Activated T-cell treated with anti-CD3 and anti-CD28 coated beads, Interleukin-2, amount 50 U/mL, for 4 hours (primary cell): ENCODE measurements around the gene HTR3A. TPM values are rescaled to one million over a fixed set of nuclear protein-coding genes. Genes with fewer than 3 reads are reported as not detected.

ENCODE experiments used
- ATAC-seq, 2 donors: fragments of 200-7000 bp; cut with Tn5 transposase; one replicate each; pipeline ENCODE4 v1.10.0; 2021
- DNase-seq: peaks from one replicate; pipeline ENCODE4 v3.0.0-alpha.2; 2020
- H3K27me3 Mint-ChIP-seq: one replicate; pipeline ENCODE4 v1.8.0; 2021; ENCODE audit warnings: low read depth, mixed read lengths
- H3K36me3 Mint-ChIP-seq: one replicate; pipeline ENCODE4 v1.8.0; 2022; ENCODE audit warnings: mixed read lengths; ENCODE audit not compliant: insufficient read depth
- H3K4me1 Mint-ChIP-seq: one replicate; pipeline ENCODE4 v1.8.0; 2021; ENCODE audit warnings: low read depth, mixed read lengths
- H3K4me3 Mint-ChIP-seq: one replicate; pipeline ENCODE4 v1.8.0; 2021; ENCODE audit warnings: mild to moderate bottlenecking, moderate library complexity, mixed read lengths
- H3K9me3 Mint-ChIP-seq: one replicate; pipeline ENCODE4 v1.8.0; 2021; ENCODE audit warnings: mixed read lengths
- total RNA-seq, 3 donors: library from RNA; stranded (reverse); gene quantifications; one replicate each; pipeline ENCODE4 v1.2.1, GENCODE V29; 2021

Gene HTR3A
- total RNA-seq, 3 donors from 2014 or later: not detected

DNA sequence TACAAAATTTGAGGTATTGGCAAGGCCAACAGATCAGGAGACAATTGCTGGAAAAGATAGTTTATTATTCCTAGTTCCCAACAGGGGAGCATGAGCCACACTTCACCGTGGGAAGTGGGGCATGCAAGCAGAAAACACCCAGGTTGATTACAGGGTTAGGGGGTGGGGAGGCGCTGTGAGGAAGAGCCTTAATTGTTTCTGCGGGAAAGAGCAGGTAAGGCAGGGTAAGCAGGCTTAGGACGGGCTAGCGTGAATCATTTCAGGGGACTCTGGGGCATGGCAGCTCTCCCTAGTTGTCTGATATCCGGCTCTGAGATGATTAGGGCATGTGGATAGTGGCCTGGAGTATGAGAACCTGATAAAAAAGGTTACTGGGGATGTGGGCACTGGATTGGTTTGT is 20.7 kb upstream of the HTR3A start:
- DNase-seq: no peak
- Mint-ChIP-seq H3K36me3 (no peaks in the 10 kb centered on the region), H3K4me1 (no peaks in the 10 kb centered on the region), H3K4me3 (no peak overlapping the region), H3K9me3 (no peaks in the 10 kb centered on the region), H3K27me3 (peaks cover 17% of the 10 kb centered on the region)
- no peak for ATAC-seq

DNA sequence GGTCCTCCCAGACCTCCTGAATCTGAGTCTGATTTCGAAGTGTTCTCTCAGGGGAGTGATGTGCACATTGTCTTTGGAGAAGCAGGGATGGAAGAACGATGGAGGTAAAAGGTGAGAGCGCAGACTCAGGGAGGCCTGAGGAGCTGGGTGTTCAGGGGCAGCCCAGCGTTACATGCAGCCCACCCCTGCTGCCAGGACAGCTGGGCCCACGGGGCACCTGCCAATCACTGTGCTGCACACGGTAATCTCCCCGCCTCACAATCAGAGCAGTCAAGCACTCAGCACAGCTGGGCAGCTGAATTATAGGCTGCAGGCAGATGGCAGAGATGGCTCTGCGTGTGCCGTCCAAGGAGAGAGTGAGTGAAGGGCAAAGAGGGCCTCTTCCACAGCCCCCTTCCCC is 17.9 kb upstream of the HTR3A start:
- no peak overlapping the region for H3K4me3 Mint-ChIP-seq
- H3K36me3 Mint-ChIP-seq: no peaks in the 10 kb centered on the region
- no peaks in the 10 kb centered on the region for H3K9me3 Mint-ChIP-seq
- ATAC-seq: no peak
- no peak for DNase-seq
- H3K4me1 Mint-ChIP-seq: no peaks in the 10 kb centered on the region
- H3K27me3 Mint-ChIP-seq: peaks cover 15% of the 10 kb centered on the region

DNA sequence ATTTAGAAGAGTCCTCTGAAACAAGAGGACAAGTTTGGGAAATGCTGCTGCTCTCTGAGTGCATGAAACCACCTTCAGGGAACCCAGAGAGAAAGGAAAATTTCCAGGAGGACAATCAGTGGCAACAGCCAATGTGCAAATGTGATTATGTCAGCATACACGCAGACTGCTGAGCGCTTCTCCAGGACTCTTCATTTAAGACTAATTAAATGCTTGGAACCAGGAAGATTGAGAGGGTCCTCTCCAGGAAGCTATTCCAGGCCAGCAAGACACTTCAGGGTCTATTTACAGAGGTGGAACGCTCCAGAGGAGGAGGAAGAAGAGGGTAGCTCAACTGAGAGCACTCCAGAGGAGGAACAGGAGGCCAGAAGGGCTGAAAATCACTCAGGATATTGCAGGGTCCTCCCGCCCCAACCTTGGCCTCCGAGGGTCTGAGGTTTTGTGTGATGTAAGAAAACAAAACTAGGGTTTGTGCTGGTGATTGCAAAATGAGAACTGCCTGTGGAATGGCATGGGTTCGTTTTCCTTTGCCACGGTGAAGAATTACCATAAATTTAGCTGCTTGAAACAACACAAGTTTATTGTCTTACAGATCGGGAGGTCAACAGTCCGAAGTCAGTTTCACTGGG is 14.1 kb upstream of the HTR3A start:
- Mint-ChIP-seq H3K4me3 (no peak overlapping the region), H3K36me3 (no peaks in the 10 kb centered on the region), H3K4me1 (no peaks in the 10 kb centered on the region), H3K27me3 (peaks cover 8% of the 10 kb centered on the region), H3K9me3 (no peaks in the 10 kb centered on the region)
- DNase-seq: no peak
- no peak for ATAC-seq

DNA sequence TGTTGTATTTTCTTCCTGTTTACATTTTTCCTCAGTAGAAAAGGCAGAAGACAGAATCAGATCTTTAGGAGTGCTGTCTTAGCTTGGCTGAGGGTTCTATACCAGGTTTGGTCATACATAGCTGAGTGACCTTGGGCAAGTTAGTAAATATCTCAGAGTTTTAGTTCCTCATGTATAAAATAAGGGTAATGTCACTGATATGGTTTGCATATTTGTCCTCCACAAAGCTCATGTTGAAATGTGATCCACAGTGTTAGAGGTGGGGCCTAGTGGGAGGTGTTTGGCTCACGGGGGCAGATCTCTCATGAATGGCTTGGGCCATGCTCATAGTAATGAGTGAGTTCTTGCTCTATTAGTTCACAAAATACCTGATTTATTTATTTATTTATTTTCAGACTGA is 7.5 kb upstream of the HTR3A start:
- Mint-ChIP-seq H3K27me3 (peaks cover 4% of the 10 kb centered on the region), H3K36me3 (no peaks in the 10 kb centered on the region), H3K4me3 (no peak overlapping the region), H3K9me3 (no peaks in the 10 kb centered on the region), H3K4me1 (no peaks in the 10 kb centered on the region)
- ATAC-seq (no peak), DNase-seq (no peak)

DNA sequence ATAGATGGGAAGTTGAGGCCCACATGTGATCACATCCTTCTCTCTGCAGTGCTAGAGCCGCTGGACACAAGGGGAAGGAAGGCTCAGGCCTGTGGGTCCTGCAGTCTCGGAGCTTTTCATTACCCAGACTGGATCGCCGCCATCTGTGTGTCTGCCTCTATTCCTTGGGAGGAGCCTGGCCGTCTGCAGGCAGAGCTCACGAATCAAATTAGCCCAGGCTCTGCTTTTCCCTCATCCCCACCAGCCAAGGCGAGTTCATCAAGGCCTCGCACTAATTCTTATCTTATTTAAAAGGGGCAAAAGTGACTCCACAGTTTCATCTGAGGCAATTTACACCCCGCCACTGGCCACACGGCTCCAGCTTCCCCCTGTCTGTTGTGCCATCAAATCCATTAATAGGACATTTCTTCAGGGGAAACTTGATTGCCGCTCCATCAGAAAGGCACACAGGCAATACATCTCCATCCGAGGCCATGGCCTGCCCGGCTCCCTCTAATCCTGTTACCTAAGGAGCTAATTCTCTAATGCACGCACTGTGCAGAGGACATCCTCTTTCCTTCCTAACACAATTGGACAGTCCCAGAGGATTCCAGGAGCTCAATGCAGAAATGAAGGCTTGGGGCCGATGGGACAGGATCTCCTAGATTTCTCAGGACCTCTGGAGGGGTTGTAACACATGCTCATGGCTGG is 3.3 kb upstream of the HTR3A start:
- Mint-ChIP-seq H3K27me3 (no peaks in the 10 kb centered on the region), H3K4me1 (no peaks in the 10 kb centered on the region), H3K36me3 (no peaks in the 10 kb centered on the region), H3K4me3 (no peak overlapping the region), H3K9me3 (no peaks in the 10 kb centered on the region)
- DNase-seq: no peak
- no peak for ATAC-seq

DNA sequence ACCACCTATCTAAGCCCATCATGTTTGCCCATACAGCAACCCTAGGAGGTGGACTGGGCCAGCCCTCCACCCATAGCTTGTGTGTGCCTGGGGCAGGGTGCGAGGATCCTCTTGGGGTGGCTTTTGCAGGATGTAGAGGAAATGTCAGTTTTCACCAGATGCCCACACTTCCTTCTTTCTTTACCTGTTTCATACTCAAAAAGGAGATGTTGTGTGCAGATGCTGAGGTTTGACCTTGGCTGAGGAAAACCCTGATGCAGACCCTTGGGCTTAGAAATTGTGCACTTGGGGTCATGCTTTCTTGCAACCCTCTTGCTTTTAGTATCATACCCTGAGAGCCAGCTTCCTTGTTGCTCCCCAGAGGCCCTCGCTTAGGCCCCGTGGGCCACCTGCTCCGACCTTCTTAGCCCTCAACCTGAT is 2.2 kb downstream of the HTR3A start:
- DNase-seq (no peak), ATAC-seq (no peak)
- Mint-ChIP-seq H3K9me3 (no peaks in the 10 kb centered on the region), H3K27me3 (peaks cover 4% of the 10 kb centered on the region), H3K4me1 (peaks cover 4% of the 10 kb centered on the region), H3K4me3 (no peak overlapping the region), H3K36me3 (no peaks in the 10 kb centered on the region)

DNA sequence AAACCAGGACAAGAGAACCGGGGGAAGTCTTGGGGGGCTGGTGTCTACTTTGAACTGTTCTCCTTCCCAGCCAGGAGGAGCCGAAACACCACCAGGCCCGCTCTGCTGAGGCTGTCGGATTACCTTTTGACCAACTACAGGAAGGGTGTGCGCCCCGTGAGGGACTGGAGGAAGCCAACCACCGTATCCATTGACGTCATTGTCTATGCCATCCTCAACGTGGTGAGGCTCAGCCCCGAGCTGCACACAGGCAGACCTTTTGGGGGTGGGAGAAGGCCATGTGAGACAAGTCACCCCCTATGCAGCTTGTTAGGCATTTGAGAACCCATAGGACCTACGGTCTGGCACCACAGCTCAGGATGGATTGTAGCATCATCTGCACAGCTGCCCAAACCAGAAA is 2.8 kb downstream of the HTR3A start:
- Mint-ChIP-seq H3K4me3 (no peak overlapping the region), H3K9me3 (no peaks in the 10 kb centered on the region)

DNA sequence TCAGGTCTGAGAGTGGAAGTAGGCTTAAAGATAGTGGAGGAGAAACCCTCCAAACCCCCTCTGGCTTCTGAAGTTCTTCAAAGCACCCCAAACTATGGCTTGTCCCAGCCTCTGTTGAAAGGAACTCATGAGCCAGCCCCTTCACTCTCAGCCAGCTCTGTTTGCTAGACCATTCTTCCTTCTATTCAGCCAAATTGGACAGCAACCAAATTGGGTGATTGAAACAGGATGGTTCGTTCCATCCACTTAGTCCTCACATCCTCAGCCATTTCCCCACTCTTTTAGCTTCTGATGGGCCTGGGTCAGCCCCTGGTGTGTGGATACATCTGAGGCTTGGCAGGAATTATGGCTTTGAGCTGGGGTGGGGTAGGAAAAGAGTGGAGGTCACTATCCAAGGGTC is 4.5 kb downstream of the HTR3A start:
- ATAC-seq (no peak), DNase-seq (no peak)
- no peak overlapping the region for H3K4me3 Mint-ChIP-seq
- H3K36me3 Mint-ChIP-seq: no peaks in the 10 kb centered on the region
- H3K9me3 Mint-ChIP-seq: no peaks in the 10 kb centered on the region
- H3K4me1 Mint-ChIP-seq: peaks cover 4% of the 10 kb centered on the region
- H3K27me3 Mint-ChIP-seq: peaks cover 7% of the 10 kb centered on the region

More for the DNA sequence above, 2.8 kb downstream of the HTR3A start:
- H3K4me1 Mint-ChIP-seq: peaks cover 4% of the 10 kb centered on the region
- ATAC-seq (no peak), DNase-seq (no peak)
- peaks cover 4% of the 10 kb centered on the region for H3K27me3 Mint-ChIP-seq
- no peaks in the 10 kb centered on the region for H3K36me3 Mint-ChIP-seq

DNA sequence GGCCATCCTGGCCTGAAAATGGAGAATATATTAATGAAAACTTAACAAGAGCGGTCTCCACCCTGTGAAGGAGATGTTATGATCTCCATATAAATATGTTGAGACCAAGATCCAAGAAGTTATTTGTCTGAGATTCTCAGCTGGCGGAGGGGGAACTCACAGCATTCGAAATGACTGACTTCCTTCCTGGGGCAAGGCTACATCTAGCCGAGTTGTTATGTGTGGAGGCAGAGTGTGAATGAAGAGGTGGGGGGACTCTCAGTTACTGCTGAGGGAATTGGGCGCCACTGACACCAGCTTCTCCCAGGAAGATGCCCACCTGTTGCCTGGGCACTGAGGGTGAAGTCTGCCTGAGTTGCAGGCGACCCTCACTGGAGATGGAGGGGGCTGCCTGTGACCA is 5.9 kb downstream of the HTR3A start:
- no peak for ATAC-seq
- no peak for DNase-seq
- Mint-ChIP-seq H3K4me3 (no peak overlapping the region), H3K4me1 (peaks cover 4% of the 10 kb centered on the region), H3K27me3 (peaks cover 7% of the 10 kb centered on the region), H3K36me3 (no peaks in the 10 kb centered on the region), H3K9me3 (no peaks in the 10 kb centered on the region)

DNA sequence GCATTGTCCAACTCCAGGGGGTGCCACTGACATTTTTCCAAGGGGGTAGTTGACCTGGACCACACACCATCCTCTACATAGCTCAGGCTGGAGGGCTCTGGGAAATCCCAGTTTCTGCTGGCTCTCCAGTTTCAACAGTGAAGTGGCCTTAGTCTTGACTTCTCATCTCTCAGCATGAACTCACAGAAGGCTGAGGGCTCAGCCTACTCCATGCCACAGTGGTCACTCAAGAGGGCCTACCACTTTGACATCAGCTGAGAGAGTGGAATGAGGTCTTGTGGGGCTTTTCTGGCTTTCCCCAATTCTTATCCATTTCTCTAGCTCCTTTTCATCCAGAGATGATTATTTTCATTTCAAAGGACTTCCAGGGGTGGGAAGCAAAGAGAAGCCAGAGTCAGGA is 7.4 kb downstream of the HTR3A start:
- Mint-ChIP-seq H3K9me3 (no peaks in the 10 kb centered on the region), H3K36me3 (no peaks in the 10 kb centered on the region), H3K4me3 (no peak overlapping the region), H3K4me1 (peaks cover 3% of the 10 kb centered on the region), H3K27me3 (peaks cover 8% of the 10 kb centered on the region)
- DNase-seq: no peak
- no peak for ATAC-seq

DNA sequence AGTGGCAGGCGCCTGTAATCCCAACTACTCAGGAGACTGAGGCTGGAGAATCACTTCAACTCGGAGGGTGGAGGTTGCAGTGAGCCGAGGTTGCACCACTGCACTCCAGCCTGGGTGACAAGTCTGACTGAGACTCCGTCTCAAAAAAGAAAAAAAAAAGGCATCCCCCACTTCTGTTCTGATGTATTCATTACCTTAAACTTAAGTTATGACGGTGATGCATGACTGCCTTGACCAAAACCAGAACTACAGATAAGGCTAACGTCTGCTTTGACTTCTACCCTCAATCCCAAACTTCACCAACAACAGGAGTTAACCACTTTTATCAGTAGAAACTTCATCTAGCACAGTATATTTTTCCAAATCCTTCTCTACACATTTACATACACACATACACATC is 9.9 kb downstream of the HTR3A start:
- Mint-ChIP-seq H3K27me3 (peaks cover 20% of the 10 kb centered on the region), H3K4me3 (no peak overlapping the region), H3K9me3 (no peaks in the 10 kb centered on the region), H3K36me3 (no peaks in the 10 kb centered on the region), H3K4me1 (no peaks in the 10 kb centered on the region)
- DNase-seq (no peak), ATAC-seq (no peak)

DNA sequence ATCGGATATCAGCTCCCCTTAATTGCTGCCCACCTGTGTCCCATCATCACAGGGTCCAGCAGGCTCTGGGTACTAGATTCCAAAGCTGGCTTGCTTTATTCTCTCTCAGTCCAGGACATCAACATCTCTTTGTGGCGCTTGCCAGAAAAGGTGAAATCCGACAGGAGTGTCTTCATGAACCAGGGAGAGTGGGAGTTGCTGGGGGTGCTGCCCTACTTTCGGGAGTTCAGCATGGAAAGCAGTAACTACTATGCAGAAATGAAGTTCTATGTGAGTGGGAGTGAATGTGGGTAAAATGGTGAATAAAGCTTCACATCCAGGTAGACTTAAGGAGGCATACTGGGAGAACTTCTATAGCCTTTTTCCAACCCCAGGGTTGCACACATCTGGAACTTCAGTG is 11.0 kb downstream of the HTR3A start:
- Mint-ChIP-seq H3K27me3 (peaks cover 18% of the 10 kb centered on the region), H3K4me1 (no peaks in the 10 kb centered on the region), H3K9me3 (no peaks in the 10 kb centered on the region), H3K4me3 (no peak overlapping the region), H3K36me3 (no peaks in the 10 kb centered on the region)
- no peak for ATAC-seq
- DNase-seq: no peak

DNA sequence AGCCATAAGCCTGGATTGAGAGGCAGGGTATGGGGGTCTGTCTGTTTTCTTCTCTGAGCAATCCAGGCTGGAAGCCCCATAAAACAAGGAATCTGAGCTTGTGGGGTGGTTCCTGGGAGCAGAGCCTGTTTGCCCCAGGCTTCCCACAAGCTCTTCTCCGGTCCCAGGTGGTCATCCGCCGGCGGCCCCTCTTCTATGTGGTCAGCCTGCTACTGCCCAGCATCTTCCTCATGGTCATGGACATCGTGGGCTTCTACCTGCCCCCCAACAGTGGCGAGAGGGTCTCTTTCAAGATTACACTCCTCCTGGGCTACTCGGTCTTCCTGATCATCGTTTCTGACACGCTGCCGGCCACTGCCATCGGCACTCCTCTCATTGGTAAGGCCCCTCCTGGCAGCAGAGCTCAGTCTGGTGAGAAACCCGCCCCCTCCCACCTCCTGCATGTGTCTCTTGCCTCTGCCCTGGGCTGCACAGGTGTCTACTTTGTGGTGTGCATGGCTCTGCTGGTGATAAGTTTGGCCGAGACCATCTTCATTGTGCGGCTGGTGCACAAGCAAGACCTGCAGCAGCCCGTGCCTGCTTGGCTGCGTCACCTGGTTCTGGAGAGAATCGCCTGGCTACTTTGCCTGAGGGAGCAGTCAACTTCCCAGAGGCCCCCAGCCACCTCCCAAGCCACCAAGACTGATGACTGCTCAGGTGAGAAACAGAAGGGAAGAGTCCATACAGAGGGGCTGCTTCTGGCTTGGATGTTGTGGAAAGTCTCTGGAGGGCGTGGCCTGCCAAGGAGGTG is 11.6 kb downstream of the HTR3A start:
- ATAC-seq: no peak
- no peaks in the 10 kb centered on the region for H3K9me3 Mint-ChIP-seq
- no peak overlapping the region for H3K4me3 Mint-ChIP-seq
- DNase-seq: no peak
- no peaks in the 10 kb centered on the region for H3K36me3 Mint-ChIP-seq
- H3K4me1 Mint-ChIP-seq: no peaks in the 10 kb centered on the region
- H3K27me3 Mint-ChIP-seq: peaks cover 21% of the 10 kb centered on the region

DNA sequence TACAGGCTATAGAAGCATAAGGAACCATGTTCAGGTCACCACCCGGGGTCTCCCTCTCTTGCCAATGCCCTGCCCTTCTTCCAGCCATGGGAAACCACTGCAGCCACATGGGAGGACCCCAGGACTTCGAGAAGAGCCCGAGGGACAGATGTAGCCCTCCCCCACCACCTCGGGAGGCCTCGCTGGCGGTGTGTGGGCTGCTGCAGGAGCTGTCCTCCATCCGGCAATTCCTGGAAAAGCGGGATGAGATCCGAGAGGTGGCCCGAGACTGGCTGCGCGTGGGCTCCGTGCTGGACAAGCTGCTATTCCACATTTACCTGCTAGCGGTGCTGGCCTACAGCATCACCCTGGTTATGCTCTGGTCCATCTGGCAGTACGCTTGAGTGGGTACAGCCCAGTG is 14.5 kb downstream of the HTR3A start:
- no peak overlapping the region for H3K4me3 Mint-ChIP-seq
- peaks cover 37% of the 10 kb centered on the region for H3K27me3 Mint-ChIP-seq
- H3K4me1 Mint-ChIP-seq: no peaks in the 10 kb centered on the region
- DNase-seq: no peak
- H3K9me3 Mint-ChIP-seq: no peaks in the 10 kb centered on the region
- no peak for ATAC-seq
- H3K36me3 Mint-ChIP-seq: no peaks in the 10 kb centered on the region

DNA sequence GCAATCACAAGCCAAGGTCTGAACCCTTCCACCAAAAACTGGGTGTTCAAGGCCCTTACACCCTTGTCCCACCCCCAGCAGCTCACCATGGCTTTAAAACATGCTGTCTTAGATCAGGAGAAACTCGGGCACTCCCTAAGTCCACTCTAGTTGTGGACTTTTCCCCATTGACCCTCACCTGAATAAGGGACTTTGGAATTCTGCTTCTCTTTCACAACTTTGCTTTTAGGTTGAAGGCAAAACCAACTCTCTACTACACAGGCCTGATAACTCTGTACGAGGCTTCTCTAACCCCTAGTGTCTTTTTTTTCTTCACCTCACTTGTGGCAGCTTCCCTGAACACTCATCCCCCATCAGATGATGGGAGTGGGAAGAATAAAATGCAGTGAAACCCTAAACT is 15.0 kb downstream of the HTR3A start:
- Mint-ChIP-seq H3K4me3 (no peak overlapping the region), H3K4me1 (no peaks in the 10 kb centered on the region), H3K36me3 (no peaks in the 10 kb centered on the region), H3K9me3 (no peaks in the 10 kb centered on the region), H3K27me3 (peaks cover 37% of the 10 kb centered on the region)
- ATAC-seq (no peak), DNase-seq (no peak)
